Neural progenitor cell (in vitro differentiated cells): Measurements from ENCODE around the gene ENO1. TPM values are rescaled to one million over a fixed set of nuclear protein-coding genes. Genes with fewer than 3 reads are reported as not detected.

ENCODE experiments used
- DNase-seq: peaks from one replicate; pipeline ENCODE4 v3.0.0-alpha.2; 2016; ENCODE audit warnings: low spot score
- H2AFZ ChIP-seq: fragments of 200-600 bp; sonication (generic); replicated peaks from 2 replicates; pipeline ENCODE4 v1.6.1; 2016; ENCODE audit warnings: antibody characterized with exemption
- H3F3A ChIP-seq: fragments of 200-600 bp; sonication (generic); 2 replicates; pipeline ENCODE4 v1.6.1; 2016; ENCODE audit warnings: antibody characterized with exemption, low read depth
- H3K27ac ChIP-seq: fragments of 200-600 bp; sonication (generic); 2 replicates; pipeline ENCODE4 v1.5.1; 2016; ENCODE audit warnings: mild to moderate bottlenecking
- H3K27me3 ChIP-seq: fragments of 200-600 bp; sonication (generic); 2 replicates; pipeline ENCODE4 v1.6.1; 2016; ENCODE audit warnings: mild to moderate bottlenecking, moderate library complexity
- H3K36me3 ChIP-seq: fragments of 200-600 bp; sonication (generic); 2 replicates; pipeline ENCODE4 v1.5.1; 2016
- H3K4me1 ChIP-seq: fragments of 200-600 bp; sonication (generic); 2 replicates; pipeline ENCODE4 v1.6.1; 2016; ENCODE audit warnings: mixed run types
- H3K4me2 ChIP-seq: fragments of 200-600 bp; sonication (generic); 2 replicates; pipeline ENCODE4 v1.6.1; 2016
- H3K4me3 ChIP-seq: fragments of 200-600 bp; sonication (generic); 2 replicates; pipeline ENCODE4 v1.5.1; 2016
- H3K79me2 ChIP-seq: fragments of 200-600 bp; sonication (generic); 2 replicates; pipeline ENCODE4 v1.6.1; 2016; ENCODE audit warnings: low read depth
- H3K9ac ChIP-seq: fragments of 200-600 bp; sonication (generic); 2 replicates; pipeline ENCODE4 v1.6.1; 2016
- H3K9me3 ChIP-seq: fragments of 200-600 bp; sonication (generic); 2 replicates; pipeline ENCODE4 v1.5.1; 2016; ENCODE audit warnings: low read depth
- H4K20me1 ChIP-seq: fragments of 200-600 bp; sonication (generic); 2 replicates; pipeline ENCODE4 v1.6.1; 2016; ENCODE audit warnings: low read depth
- H3K27ac Mint-ChIP-seq: 3 replicates; pipeline ENCODE4 v1.8.0; 2021; ENCODE audit warnings: mixed read lengths
- H3K27me3 Mint-ChIP-seq: 2 replicates; pipeline ENCODE4 v1.8.0; 2022; ENCODE audit warnings: low read depth, mild to moderate bottlenecking, inconsistent platforms, moderate library complexity, mixed read lengths; ENCODE audit not compliant: insufficient read depth
- H3K36me3 Mint-ChIP-seq: 3 replicates; pipeline ENCODE4 v1.8.0; 2021; ENCODE audit warnings: mixed read lengths
- H3K4me1 Mint-ChIP-seq: 3 replicates; pipeline ENCODE4 v1.8.0; 2021; ENCODE audit warnings: mixed read lengths
- H3K4me3 Mint-ChIP-seq: 3 replicates; pipeline ENCODE4 v1.8.0; 2021; ENCODE audit warnings: mild to moderate bottlenecking, moderate library complexity, mixed read lengths
- H3K9me3 Mint-ChIP-seq: 3 replicates; pipeline ENCODE4 v1.8.0; 2020; ENCODE audit warnings: mixed read lengths
- EZH2 ChIP-seq: fragments of 200-600 bp; sonication (generic); IDR thresholded peaks from 2 replicates; pipeline ENCODE4 v1.6.1; 2017; ENCODE audit warnings: antibody characterized with exemption, mild to moderate bottlenecking, moderate library complexity
- EZH2phosphoT487 ChIP-seq: fragments of 200-600 bp; sonication (generic); IDR thresholded peaks from 2 replicates; pipeline ENCODE4 v1.6.1; 2017; ENCODE audit warnings: antibody characterized with exemption
- total RNA-seq: library from RNA; depleted of rRNA; stranded (reverse); fragments of >200 nt; gene quantifications from 2 replicates; pipeline ENCODE4 v1.2.3, GENCODE V29; 2015; ENCODE audit warnings: low replicate concordance
- TF ChIP-seq, protein P1 (sequence below): fragments of 200-600 bp; sonication (generic); IDR thresholded peaks from 2 replicates; pipeline ENCODE4 v1.5.1; 2017; ENCODE audit warnings: antibody characterized with exemption, mild to moderate bottlenecking

The ENO1 gene
- total RNA-seq, 1 donor from 2014 or later = 1,414 TPM

DNA sequence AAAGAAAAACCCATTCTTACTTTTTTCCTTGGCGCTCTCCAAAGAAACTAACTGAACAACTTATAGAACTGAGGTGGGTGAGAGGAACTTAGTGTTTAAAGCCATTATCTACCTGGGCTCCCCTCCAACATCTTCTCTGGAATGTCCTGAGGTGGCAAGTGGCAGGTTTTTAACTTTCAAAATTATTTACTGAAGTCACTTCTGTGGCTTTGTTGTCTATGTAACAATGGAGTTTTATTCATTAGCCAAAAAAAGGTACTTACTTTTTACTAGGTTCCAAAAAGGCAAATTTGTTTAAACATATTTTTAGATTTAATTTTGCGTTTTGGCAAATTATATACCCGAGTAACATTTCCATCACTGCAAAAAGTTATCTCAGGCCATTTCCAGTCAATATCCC is 2.4 kb downstream of the ENO1 start:
- peaks cover 43% of the 10 kb centered on the region for H3K36me3 Mint-ChIP-seq
- peaks cover 31% of the 10 kb centered on the region for H3K36me3 ChIP-seq
- H3F3A ChIP-seq = peaks cover 80% of the 10 kb centered on the region
- H3K27me3 ChIP-seq = no peaks in the 10 kb centered on the region
- no peaks in the 10 kb centered on the region for H3K9me3 ChIP-seq
- H2AFZ ChIP-seq = no peak overlapping the region
- peak overlapping the region; percentile 89 for H3K4me2 ChIP-seq
- no peak overlapping the region for H3K9ac ChIP-seq
- H3K27ac Mint-ChIP-seq = no peak overlapping the region
- peak overlapping the region; percentile 88 for H3K4me3 ChIP-seq
- peaks cover 7% of the 10 kb centered on the region for H3K27me3 Mint-ChIP-seq
- TF ChIP-seq EZH2 (no peak), EZH2phosphoT487 (no peak)
- TF ChIP-seq, protein P1, sequence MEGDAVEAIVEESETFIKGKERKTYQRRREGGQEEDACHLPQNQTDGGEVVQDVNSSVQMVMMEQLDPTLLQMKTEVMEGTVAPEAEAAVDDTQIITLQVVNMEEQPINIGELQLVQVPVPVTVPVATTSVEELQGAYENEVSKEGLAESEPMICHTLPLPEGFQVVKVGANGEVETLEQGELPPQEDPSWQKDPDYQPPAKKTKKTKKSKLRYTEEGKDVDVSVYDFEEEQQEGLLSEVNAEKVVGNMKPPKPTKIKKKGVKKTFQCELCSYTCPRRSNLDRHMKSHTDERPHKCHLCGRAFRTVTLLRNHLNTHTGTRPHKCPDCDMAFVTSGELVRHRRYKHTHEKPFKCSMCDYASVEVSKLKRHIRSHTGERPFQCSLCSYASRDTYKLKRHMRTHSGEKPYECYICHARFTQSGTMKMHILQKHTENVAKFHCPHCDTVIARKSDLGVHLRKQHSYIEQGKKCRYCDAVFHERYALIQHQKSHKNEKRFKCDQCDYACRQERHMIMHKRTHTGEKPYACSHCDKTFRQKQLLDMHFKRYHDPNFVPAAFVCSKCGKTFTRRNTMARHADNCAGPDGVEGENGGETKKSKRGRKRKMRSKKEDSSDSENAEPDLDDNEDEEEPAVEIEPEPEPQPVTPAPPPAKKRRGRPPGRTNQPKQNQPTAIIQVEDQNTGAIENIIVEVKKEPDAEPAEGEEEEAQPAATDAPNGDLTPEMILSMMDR = no peak
- H4K20me1 ChIP-seq = peaks cover 74% of the 10 kb centered on the region
- H3K4me1 ChIP-seq = peaks cover 50% of the 10 kb centered on the region
- no peak overlapping the region for H3K27ac ChIP-seq
- peaks cover 77% of the 10 kb centered on the region for H3K79me2 ChIP-seq
- peak overlapping the region; percentile 97 for H3K4me3 Mint-ChIP-seq
- H3K9me3 Mint-ChIP-seq = no peaks in the 10 kb centered on the region
- DNase-seq = no peak
- peaks cover 66% of the 10 kb centered on the region for H3K4me1 Mint-ChIP-seq

DNA sequence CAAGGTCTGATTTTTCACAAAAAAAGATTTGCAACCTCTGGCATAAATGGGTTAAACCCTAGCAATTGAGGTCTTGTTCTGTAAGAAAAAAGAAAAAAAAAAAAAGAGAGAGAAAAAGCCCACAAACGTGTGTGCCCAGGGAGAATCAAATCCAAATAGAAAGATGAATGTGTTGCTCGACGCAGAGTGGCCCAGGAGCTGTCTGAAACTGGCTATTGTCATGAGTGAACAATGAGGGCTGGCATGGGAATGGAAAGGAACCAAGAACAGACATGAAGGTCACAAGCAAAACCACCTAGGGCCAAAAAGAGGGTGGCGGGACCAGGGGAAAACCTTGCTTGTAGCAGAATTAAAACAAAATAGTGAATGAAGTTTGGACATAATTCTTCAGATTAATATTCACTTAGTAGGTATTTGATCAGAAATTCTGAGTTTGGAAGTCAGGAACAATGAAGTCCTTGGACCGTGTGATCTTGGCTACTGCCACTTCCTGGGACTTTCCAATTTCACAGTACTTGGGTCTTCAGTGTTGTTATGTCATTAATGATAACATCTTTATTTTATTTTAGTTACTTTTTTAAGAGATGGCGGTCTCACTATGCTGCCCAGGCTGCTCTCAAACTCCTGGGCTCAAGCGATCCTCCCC is 3.1 kb downstream of the ENO1 start:
- no peak for DNase-seq
- H3K9me3 Mint-ChIP-seq = no peaks in the 10 kb centered on the region
- TF ChIP-seq, protein P1 = no peak
- no peak for TF ChIP-seq EZH2phosphoT487
- no peak for TF ChIP-seq EZH2
- H3K4me1 Mint-ChIP-seq = peaks cover 65% of the 10 kb centered on the region
- Histone ChIP-seq H3K4me1 (peaks cover 45% of the 10 kb centered on the region), H3K4me2 (peak overlapping the region; percentile 89), H3K36me3 (peaks cover 35% of the 10 kb centered on the region), H3K9me3 (no peaks in the 10 kb centered on the region), H3K27ac (peak overlapping the region; percentile 48), H2AFZ (no peak overlapping the region), H3K79me2 (peaks cover 85% of the 10 kb centered on the region), H3F3A (peaks cover 80% of the 10 kb centered on the region), H3K4me3 (peak overlapping the region; percentile 88), H4K20me1 (peaks cover 81% of the 10 kb centered on the region), H3K9ac (no peak overlapping the region), H3K27me3 (no peaks in the 10 kb centered on the region)
- H3K4me3 Mint-ChIP-seq = peak overlapping the region; percentile 97
- peaks cover 10% of the 10 kb centered on the region for H3K27me3 Mint-ChIP-seq
- no peak overlapping the region for H3K27ac Mint-ChIP-seq
- H3K36me3 Mint-ChIP-seq = peaks cover 51% of the 10 kb centered on the region

DNA sequence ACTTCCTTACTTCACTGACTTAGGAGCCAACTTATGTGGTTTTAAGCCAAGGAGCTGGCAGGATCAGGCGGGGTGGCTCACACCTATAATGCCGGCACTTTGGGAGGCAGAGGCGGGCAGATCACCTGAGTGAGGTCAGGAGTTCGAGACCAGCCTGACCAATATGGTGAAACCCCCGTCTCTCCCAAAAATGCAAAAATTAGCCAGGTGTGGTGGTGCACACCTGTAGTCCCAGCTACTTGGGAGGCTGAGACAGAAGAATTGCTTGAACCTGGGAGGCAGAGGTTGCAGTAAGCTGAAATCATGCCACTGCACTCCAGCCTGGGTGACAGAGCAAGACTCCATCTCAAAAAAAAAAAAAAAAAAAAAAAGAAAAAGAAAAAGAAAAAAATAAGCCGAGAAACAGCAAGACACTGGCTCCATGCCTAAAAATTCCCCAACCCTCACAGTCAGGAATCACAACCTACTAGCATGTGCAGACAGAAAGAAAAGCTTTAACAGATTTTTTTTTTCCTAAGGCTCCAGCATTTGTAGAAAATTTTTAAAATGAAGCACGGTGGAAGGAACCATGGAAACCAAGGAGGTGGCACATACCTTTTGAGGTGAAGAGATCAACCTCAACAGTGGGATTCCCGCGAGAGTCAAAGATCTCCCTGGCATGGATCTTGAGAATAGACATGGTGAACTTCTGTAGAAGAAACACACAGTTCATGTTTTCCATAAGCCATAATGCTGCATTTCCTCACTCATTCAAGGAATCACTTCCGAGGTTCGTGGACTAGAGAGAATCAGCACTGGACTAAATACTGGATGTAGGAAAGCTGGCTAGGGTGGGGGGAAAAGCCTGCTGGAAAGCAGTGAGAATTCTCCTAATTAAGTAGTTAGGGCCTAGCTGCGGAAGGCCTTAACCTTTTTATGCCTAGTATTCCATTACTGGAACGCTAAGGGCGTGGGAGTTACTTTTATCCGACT is 4.0 kb downstream of the ENO1 start:
- Histone ChIP-seq H3K79me2 (peaks cover 93% of the 10 kb centered on the region), H3K36me3 (peaks cover 35% of the 10 kb centered on the region), H2AFZ (no peak overlapping the region), H3F3A (peaks cover 80% of the 10 kb centered on the region), H3K4me2 (peak overlapping the region; percentile 89), H3K9ac (no peak overlapping the region), H4K20me1 (peaks cover 89% of the 10 kb centered on the region), H3K27ac (peak overlapping the region; percentile 48), H3K4me3 (peak overlapping the region; percentile 88), H3K27me3 (no peaks in the 10 kb centered on the region), H3K4me1 (peaks cover 37% of the 10 kb centered on the region), H3K9me3 (no peaks in the 10 kb centered on the region)
- TF ChIP-seq EZH2 (no peak), EZH2phosphoT487 (no peak)
- TF ChIP-seq, protein P1 = no peak
- peaks cover 57% of the 10 kb centered on the region for H3K36me3 Mint-ChIP-seq
- H3K4me1 Mint-ChIP-seq = peaks cover 60% of the 10 kb centered on the region
- no peak for DNase-seq
- peak overlapping the region; percentile 97 for H3K4me3 Mint-ChIP-seq
- H3K9me3 Mint-ChIP-seq = no peaks in the 10 kb centered on the region
- H3K27me3 Mint-ChIP-seq = peaks cover 9% of the 10 kb centered on the region
- no peak overlapping the region for H3K27ac Mint-ChIP-seq
